ENCODE results near the gene UNKL. TPM values are rescaled to one million over a fixed set of nuclear protein-coding genes. Genes with fewer than 3 reads are reported as not detected.

The UNKL gene
- total RNA-seq, 1 donor from 2014 or later = 43.6 TPM

GRCh38 chr16:1454561-1454960 lies 40.1 kb upstream of the UNKL start:
- DNase-seq (ENCODE audit: low spot score in 2 of 2, unreplicated experiment in 2 of 2) = no peak
- Mint-ChIP-seq H3K27ac (no peak overlapping the region), H3K36me3 (peaks cover 8% of the 10 kb centered on the region), H3K4me1 (no peaks in the 10 kb centered on the region), H3K4me3 (no peak overlapping the region), H3K27me3 (ENCODE audit: low read depth) (no peaks in the 10 kb centered on the region), H3K9me3 (no peaks in the 10 kb centered on the region)
- TF ChIP-seq, protein P1, sequence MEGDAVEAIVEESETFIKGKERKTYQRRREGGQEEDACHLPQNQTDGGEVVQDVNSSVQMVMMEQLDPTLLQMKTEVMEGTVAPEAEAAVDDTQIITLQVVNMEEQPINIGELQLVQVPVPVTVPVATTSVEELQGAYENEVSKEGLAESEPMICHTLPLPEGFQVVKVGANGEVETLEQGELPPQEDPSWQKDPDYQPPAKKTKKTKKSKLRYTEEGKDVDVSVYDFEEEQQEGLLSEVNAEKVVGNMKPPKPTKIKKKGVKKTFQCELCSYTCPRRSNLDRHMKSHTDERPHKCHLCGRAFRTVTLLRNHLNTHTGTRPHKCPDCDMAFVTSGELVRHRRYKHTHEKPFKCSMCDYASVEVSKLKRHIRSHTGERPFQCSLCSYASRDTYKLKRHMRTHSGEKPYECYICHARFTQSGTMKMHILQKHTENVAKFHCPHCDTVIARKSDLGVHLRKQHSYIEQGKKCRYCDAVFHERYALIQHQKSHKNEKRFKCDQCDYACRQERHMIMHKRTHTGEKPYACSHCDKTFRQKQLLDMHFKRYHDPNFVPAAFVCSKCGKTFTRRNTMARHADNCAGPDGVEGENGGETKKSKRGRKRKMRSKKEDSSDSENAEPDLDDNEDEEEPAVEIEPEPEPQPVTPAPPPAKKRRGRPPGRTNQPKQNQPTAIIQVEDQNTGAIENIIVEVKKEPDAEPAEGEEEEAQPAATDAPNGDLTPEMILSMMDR (IDR thresholded peaks at IDR 0.05; ENCODE audit: unreplicated experiment) = no peak

DNA sequence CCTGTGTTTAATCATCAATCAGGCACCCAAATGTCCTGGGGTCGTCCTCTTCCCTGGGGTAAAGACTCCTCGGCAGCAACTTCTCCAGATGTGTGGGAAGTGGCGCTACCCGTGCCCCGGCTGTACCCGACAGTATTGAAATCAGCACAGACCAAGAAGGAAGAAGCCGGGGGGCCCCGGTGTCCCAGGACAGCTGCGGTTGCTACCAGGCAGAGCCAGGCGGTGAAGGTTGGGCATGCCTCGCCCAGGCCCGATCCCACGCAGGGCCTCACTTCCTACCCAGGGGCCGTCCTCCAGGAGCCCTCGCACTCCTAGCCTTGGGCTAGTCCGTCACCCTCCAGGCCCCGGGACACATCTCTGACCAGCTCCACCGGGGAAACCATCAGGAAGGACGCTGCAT lies 38.8 kb upstream of the UNKL start:
- Mint-ChIP-seq H3K27ac (no peak overlapping the region), H3K4me1 (no peaks in the 10 kb centered on the region), H3K27me3 (ENCODE audit: low read depth) (no peaks in the 10 kb centered on the region), H3K9me3 (no peaks in the 10 kb centered on the region), H3K4me3 (no peak overlapping the region), H3K36me3 (peaks cover 6% of the 10 kb centered on the region)
- TF ChIP-seq, protein P1 (IDR thresholded peaks at IDR 0.05; ENCODE audit: unreplicated experiment) = no peak
- no peak for DNase-seq (ENCODE audit: low spot score in 2 of 2, unreplicated experiment in 2 of 2)

- H3K27me3 Mint-ChIP-seq (ENCODE audit: low read depth) = no peaks in the 10 kb centered on the region
- TF ChIP-seq, protein P1 (IDR thresholded peaks at IDR 0.05; ENCODE audit: unreplicated experiment) = no peak
- no peaks in the 10 kb centered on the region for H3K9me3 Mint-ChIP-seq
- peaks cover 6% of the 10 kb centered on the region for H3K36me3 Mint-ChIP-seq
- H3K4me1 Mint-ChIP-seq = no peaks in the 10 kb centered on the region
- DNase-seq (ENCODE audit: low spot score in 2 of 2, unreplicated experiment in 2 of 2) = no peak
- H3K27ac Mint-ChIP-seq = no peak overlapping the region
- H3K4me3 Mint-ChIP-seq = no peak overlapping the region
Measured at GRCh38 chr16:1452530-1452929, 38.0 kb upstream of the UNKL start.

DNA sequence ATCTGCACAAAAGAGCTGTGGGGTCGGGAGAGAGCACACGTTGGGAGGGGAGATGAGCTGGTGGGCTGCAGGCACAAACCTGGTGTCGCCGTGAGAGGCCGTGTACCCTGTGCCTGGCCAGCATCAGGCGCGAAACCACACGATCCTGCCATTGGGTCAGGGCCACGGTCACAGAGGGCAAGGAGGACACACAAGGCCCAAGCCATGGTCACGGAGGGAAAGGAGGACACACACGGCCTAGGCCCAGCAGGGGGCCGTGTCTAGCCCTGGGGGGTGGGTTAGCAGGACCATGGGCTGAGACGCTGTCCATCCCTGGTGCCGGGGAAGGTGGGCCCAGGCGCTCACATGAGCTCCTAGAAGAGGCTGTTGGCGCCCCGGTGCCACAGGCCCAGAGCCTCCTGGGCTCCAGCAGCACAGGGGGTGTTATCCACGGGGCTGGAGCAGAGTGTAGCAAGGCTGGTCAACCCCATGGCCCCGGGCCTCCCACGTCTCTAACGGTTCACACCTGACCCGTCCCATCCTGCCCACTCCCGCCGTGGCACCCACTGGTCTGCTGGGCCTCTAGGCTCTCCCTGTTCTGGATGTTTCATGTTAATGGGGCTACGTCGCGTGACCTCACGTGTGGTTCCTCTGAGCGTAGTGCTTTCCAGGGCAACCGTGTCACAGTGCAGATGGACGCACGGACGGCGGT lies 37.3 kb upstream of the UNKL start:
- Mint-ChIP-seq H3K9me3 (no peaks in the 10 kb centered on the region), H3K36me3 (peaks cover 6% of the 10 kb centered on the region), H3K27me3 (ENCODE audit: low read depth) (no peaks in the 10 kb centered on the region), H3K4me1 (no peaks in the 10 kb centered on the region), H3K27ac (no peak overlapping the region), H3K4me3 (no peak overlapping the region)
- TF ChIP-seq, protein P1 (IDR thresholded peaks at IDR 0.05; ENCODE audit: unreplicated experiment) = no peak
- no peak for DNase-seq (ENCODE audit: low spot score in 2 of 2, unreplicated experiment in 2 of 2)

DNA sequence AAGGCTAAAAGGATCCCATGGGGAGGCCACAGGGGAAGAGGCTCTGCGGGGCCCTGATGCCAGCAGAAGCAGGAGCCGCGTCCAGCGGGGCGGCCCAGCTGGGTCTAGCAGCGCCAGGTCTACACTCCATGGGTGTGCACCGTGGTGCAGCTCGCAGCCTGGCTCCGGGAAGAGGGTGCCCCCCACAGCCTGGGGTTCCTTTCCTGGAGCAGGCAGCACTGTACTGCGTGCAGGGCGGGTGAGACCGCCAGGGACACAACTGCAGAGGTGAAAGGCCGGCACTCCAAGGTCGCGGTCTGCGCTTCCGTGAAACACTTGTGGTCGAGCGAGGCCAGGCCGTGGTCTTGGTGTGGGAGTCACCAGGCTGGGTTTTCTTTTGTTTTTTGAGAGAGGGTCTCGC lies 36.3 kb upstream of the UNKL start:
- Mint-ChIP-seq H3K9me3 (no peaks in the 10 kb centered on the region), H3K27ac (no peak overlapping the region), H3K4me3 (no peak overlapping the region), H3K4me1 (no peaks in the 10 kb centered on the region), H3K36me3 (peaks cover 6% of the 10 kb centered on the region), H3K27me3 (ENCODE audit: low read depth) (no peaks in the 10 kb centered on the region)
- TF ChIP-seq, protein P1 (IDR thresholded peaks at IDR 0.05; ENCODE audit: unreplicated experiment) = no peak
- DNase-seq (ENCODE audit: low spot score in 2 of 2, unreplicated experiment in 2 of 2) = no peak
